ENCODE measurements around the gene MCCC1.

The MCCC1 gene

GRCh38 chr3:183100376-183100775 is 1.1 kb upstream of the MCCC1 start:
- no peak for TF ChIP-seq CTCF (IDR thresholded peaks at IDR 0.05; ENCODE audit: extremely low read depth, missing control alignments)

GRCh38 chr3:183099838-183100204 is 525 bp upstream of the MCCC1 start:
- DNase-seq (ENCODE audit: low spot score) = no peak
- TF ChIP-seq CTCF (IDR thresholded peaks at IDR 0.05; ENCODE audit: extremely low read depth, missing control alignments) = no peak

More at GRCh38 chr3:183100376-183100775, 1.1 kb upstream of the MCCC1 start:
- DNase-seq (ENCODE audit: low spot score) = no peak

- no peak for TF ChIP-seq CTCF (IDR thresholded peaks at IDR 0.05; ENCODE audit: extremely low read depth, missing control alignments)
- DNase-seq (ENCODE audit: low spot score) = peak; percentile 56
These were observed 715 bp downstream of the MCCC1 start for GRCh38 chr3:183098536-183099025.

- no peak for DNase-seq (ENCODE audit: low spot score)
- TF ChIP-seq CTCF (IDR thresholded peaks at IDR 0.05; ENCODE audit: extremely low read depth, missing control alignments) = no peak
These were observed 4.6 kb downstream of the MCCC1 start for GRCh38 chr3:183094711-183095110.

GRCh38 chr3:183092256-183092655 is 7.0 kb downstream of the MCCC1 start:
- no peak for TF ChIP-seq CTCF (IDR thresholded peaks at IDR 0.05; ENCODE audit: extremely low read depth, missing control alignments)
- no peak for DNase-seq (ENCODE audit: low spot score)

- DNase-seq (ENCODE audit: low spot score) = no peak
- TF ChIP-seq CTCF (IDR thresholded peaks at IDR 0.05; ENCODE audit: extremely low read depth, missing control alignments) = no peak
These were observed 12.1 kb downstream of the MCCC1 start for GRCh38 chr3:183087184-183087583.

- no peak for DNase-seq (ENCODE audit: low spot score)
These were observed 13.5 kb downstream of the MCCC1 start for GRCh38 chr3:183085634-183086390.

More at GRCh38 chr3:183085634-183086390, 13.5 kb downstream of the MCCC1 start:
- peak; percentile 3 for TF ChIP-seq CTCF (IDR thresholded peaks at IDR 0.05; ENCODE audit: extremely low read depth, missing control alignments)
